ENCODE data around the gene CACTIN. TPM values are rescaled to one million over a fixed set of nuclear protein-coding genes. Genes with fewer than 3 reads are reported as not detected.

The CACTIN gene
- total and polyA plus RNA-seq, 2 of the 4 experiments (the other 2 are of a cell fraction) = 10.8 to 19.5 TPM

- dilution Hi-C loops (cut with HindIII; ENCODE audit: low sequenced_read_pairs, unreplicated experiment) = no loop called here
- peaks cover 6% of the 10 kb centered on the region; the same call in 1 of the 2 replicates for H4K20me1 ChIP-seq (ENCODE audit: insufficient read depth, low read length)
- no peak overlapping the region for H3K18ac ChIP-seq (ENCODE audit: low read depth, low read length)
- H3K4me3 ChIP-seq (ENCODE audit: insufficient read depth, low read depth, low read length) = no peak overlapping the region
- no peaks in the 10 kb centered on the region for H3K9me1 ChIP-seq (ENCODE audit: insufficient read depth, low read length)
- no peak for ATAC-seq (ENCODE audit: low read depth)
- no peak overlapping the region for H4K5ac ChIP-seq (ENCODE audit: low read depth, low read length)
- H2AK5ac ChIP-seq (ENCODE audit: low read depth, low read length) = no peak overlapping the region
- no peak overlapping the region for H2BK20ac ChIP-seq (ENCODE audit: low read depth, low read length)
- no peak overlapping the region for H3K23ac ChIP-seq (ENCODE audit: low read depth, low read length)
- H2AFZ ChIP-seq (replicated peaks; ENCODE audit: low read length, poor library complexity) = no peak overlapping the region
- H2BK15ac ChIP-seq (ENCODE audit: low read depth, low read length) = no peak overlapping the region
- H3K4ac ChIP-seq (ENCODE audit: low read depth, low read length) = no peak overlapping the region
- no peaks in the 10 kb centered on the region for H3K4me1 ChIP-seq (ENCODE audit: control insufficient read depth, insufficient read depth, low read length)
- H3K14ac ChIP-seq (replicated peaks; ENCODE audit: low read depth, low read length) = no peak overlapping the region
- no peak overlapping the region for H3K9ac ChIP-seq (ENCODE audit: low read depth, low read length)
- no peak overlapping the region for H2AK9ac ChIP-seq (replicated peaks; ENCODE audit: low read depth, low read length, poor library complexity)
- no peak overlapping the region for H4K8ac ChIP-seq (ENCODE audit: low read depth in 2 of 2, low read length in 2 of 2)
- no TSS peak for BruUV-seq (replicated peaks)
- no peaks in the 10 kb centered on the region; a peak in 1 of 4 replicates for H3K79me1 ChIP-seq (ENCODE audit: low read depth in 1 of 2, low read length in 2 of 2)
- POLR2A ChIA-PET (ENCODE audit: unreplicated experiment) = no interaction called here
- no peaks in the 10 kb centered on the region for H3K27me3 ChIP-seq (ENCODE audit: control insufficient read depth, insufficient read depth, low read length)
- H2BK120ac ChIP-seq (ENCODE audit: low read depth, low read length) = no peak overlapping the region
- no peak overlapping the region for H4K91ac ChIP-seq (ENCODE audit: insufficient read depth, low read depth, low read length)
- peaks cover 50% of the 10 kb centered on the region for H3K36me3 ChIP-seq (ENCODE audit: control insufficient read depth, insufficient read depth, low read length)
- in situ Hi-C loops (cut with MboI; ENCODE audit: low sequenced_read_pairs) = no loop called here
- no peak overlapping the region for H3K27ac ChIP-seq (ENCODE audit: insufficient read depth, low read length)
- no peak overlapping the region for H3K4me2 ChIP-seq (ENCODE audit: low read depth, low read length)
- intact Hi-C loops (cut with micrococcal nuclease) = no loop called here
- H3K56ac ChIP-seq (ENCODE audit: extremely low read depth, insufficient read depth, low read length) = no peak overlapping the region
- WGBS, 2 experiments (ENCODE audit: extremely low coverage in 2 of 2, insufficient read length in 1 of 2) = 93% methylated on average over 23 of the region's 28 CpGs; no CpG with 5 or more reads in 1 of the 2 experiments
- TF ChIP-seq CTCF (conservative IDR thresholded peaks at IDR 0.05; ENCODE audit: low read depth, low read length) (no peak), MAZ (IDR thresholded peaks at IDR 0.05; ENCODE audit: borderline replicate concordance, low read depth, low read length) (no peak), USF2 (IDR thresholded peaks at IDR 0.05; ENCODE audit: low read depth, low read length) (no peak), RAD21 (IDR thresholded peaks at IDR 0.05; ENCODE audit: low read length) (no peak)
- no peak overlapping the region for H2BK5ac ChIP-seq (ENCODE audit: low read depth, low read length, poor library complexity, severe bottlenecking)
- H3K9me3 ChIP-seq (ENCODE audit: control insufficient read depth, insufficient read depth, low read length) = no peaks in the 10 kb centered on the region
- no peak for DNase-seq
- CTCF ChIA-PET = no interaction called here
These were observed 15.1 kb upstream of the CACTIN start for GRCh38 chr19:3641515-3642269.

All from IMR-90 (cell line).